Brain microvascular endothelial cell (primary cell): ENCODE measurements around the gene TMEM271.
"Not testable (repeated sequence)": the region's sequence is repeated elsewhere in the genome, so short reads cannot be mapped to it uniquely, and the experiment has no call there.

Source experiments
- DNase-seq: peaks from one replicate; pipeline ENCODE4 v3.0.0-alpha.2; 2020
- H3K27ac ChIP-seq: fragments of 250-450 bp; sonication (Bioruptor Pico); 2 replicates; pipeline ENCODE4 v1.5.1; 2020; ENCODE audit warnings: mild to moderate bottlenecking, moderate library complexity
- H3K27me3 ChIP-seq: fragments of 250-450 bp; sonication (Bioruptor Pico); replicated peaks from 2 replicates; pipeline ENCODE4 v1.5.1; 2020; ENCODE audit warnings: mild to moderate bottlenecking
- H3K36me3 ChIP-seq: fragments of 250-450 bp; sonication (Bioruptor Pico); replicated peaks from 2 replicates; pipeline ENCODE4 v1.5.1; 2020; ENCODE audit warnings: mild to moderate bottlenecking
- H3K4me3 ChIP-seq: 2 replicates; pipeline ENCODE4 v1.5.1; 2011; ENCODE audit warnings: low read depth, mild to moderate bottlenecking, control low read depth, low read length, moderate library complexity
- in situ Hi-C: cut with HindIII; loops from 2 replicates; pipeline ENCODE4 v1.10.0; 2017; ENCODE audit warnings: low sequenced_read_pairs, low pct_ligation_motif_present
- TF ChIP-seq, protein P1 (sequence below): IDR thresholded peaks from 2 replicates; pipeline ENCODE4 v1.5.1; 2011; ENCODE audit warnings: low read depth, mild to moderate bottlenecking, moderate library complexity, low read length, control low read depth, inconsistent platforms; ENCODE audit errors: missing control alignments

TMEM271 gene

GRCh38 chr4:561426-561825 lies 14.7 kb downstream of the TMEM271 start:
- TF ChIP-seq, protein P1, sequence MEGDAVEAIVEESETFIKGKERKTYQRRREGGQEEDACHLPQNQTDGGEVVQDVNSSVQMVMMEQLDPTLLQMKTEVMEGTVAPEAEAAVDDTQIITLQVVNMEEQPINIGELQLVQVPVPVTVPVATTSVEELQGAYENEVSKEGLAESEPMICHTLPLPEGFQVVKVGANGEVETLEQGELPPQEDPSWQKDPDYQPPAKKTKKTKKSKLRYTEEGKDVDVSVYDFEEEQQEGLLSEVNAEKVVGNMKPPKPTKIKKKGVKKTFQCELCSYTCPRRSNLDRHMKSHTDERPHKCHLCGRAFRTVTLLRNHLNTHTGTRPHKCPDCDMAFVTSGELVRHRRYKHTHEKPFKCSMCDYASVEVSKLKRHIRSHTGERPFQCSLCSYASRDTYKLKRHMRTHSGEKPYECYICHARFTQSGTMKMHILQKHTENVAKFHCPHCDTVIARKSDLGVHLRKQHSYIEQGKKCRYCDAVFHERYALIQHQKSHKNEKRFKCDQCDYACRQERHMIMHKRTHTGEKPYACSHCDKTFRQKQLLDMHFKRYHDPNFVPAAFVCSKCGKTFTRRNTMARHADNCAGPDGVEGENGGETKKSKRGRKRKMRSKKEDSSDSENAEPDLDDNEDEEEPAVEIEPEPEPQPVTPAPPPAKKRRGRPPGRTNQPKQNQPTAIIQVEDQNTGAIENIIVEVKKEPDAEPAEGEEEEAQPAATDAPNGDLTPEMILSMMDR, result no peak
- Histone ChIP-seq H3K27me3 (no peaks in the 10 kb centered on the region), H3K27ac (no peak overlapping the region), H3K4me3 (no peak overlapping the region), H3K36me3 (no peaks in the 10 kb centered on the region)
- in situ Hi-C loops, result no loop called here
- DNase-seq, result no peak

GRCh38 chr4:560731-561291 lies 15.3 kb downstream of the TMEM271 start:
- DNase-seq, result no peak
- Histone ChIP-seq H3K4me3 (no peak overlapping the region), H3K36me3 (no peaks in the 10 kb centered on the region), H3K27me3 (no peaks in the 10 kb centered on the region), H3K27ac (no peak overlapping the region)
- TF ChIP-seq, protein P1, result no peak
- in situ Hi-C loops, result no loop called here

- TF ChIP-seq, protein P1, result no peak
- no peak overlapping the region for H3K4me3 ChIP-seq
- no peaks in the 10 kb centered on the region for H3K27me3 ChIP-seq
- no peak for DNase-seq
- no peaks in the 10 kb centered on the region for H3K36me3 ChIP-seq
- in situ Hi-C loops, result no loop called here
- H3K27ac ChIP-seq, result no peak overlapping the region
Observed at GRCh38 chr4:560061-560460, 16.0 kb downstream of the TMEM271 start.

GRCh38 chr4:555566-556275 lies 20.4 kb downstream of the TMEM271 start:
- H3K4me3 ChIP-seq, result no peak overlapping the region
- TF ChIP-seq, protein P1, result no peak
- no peaks in the 10 kb centered on the region for H3K36me3 ChIP-seq
- DNase-seq, result no peak
- H3K27me3 ChIP-seq, result no peaks in the 10 kb centered on the region
- no peak overlapping the region for H3K27ac ChIP-seq
- in situ Hi-C loops, result no loop called here

- H3K4me3 ChIP-seq, in situ Hi-C loops, H3K27me3 ChIP-seq, DNase-seq, H3K36me3 ChIP-seq, H3K27ac ChIP-seq: not testable (repeated sequence)
Observed at GRCh38 chr4:554793-555320, 21.2 kb downstream of the TMEM271 start.

GRCh38 chr4:552019-552418 lies 24.1 kb downstream of the TMEM271 start:
- H3K4me3 ChIP-seq, result no peak overlapping the region
- no peaks in the 10 kb centered on the region for H3K36me3 ChIP-seq
- H3K27me3 ChIP-seq, result no peaks in the 10 kb centered on the region
- in situ Hi-C loops, result no loop called here
- no peak for DNase-seq
- no peak overlapping the region for H3K27ac ChIP-seq
- TF ChIP-seq, protein P1, result no peak

- H3K27ac ChIP-seq, in situ Hi-C loops, DNase-seq: not testable (repeated sequence)
Observed at GRCh38 chr4:550268-550667, 25.8 kb downstream of the TMEM271 start.

More at GRCh38 chr4:550268-550667, 25.8 kb downstream of the TMEM271 start:
- not testable (repeated sequence) for H3K4me3 ChIP-seq, H3K36me3 ChIP-seq, H3K27me3 ChIP-seq
